DMS53 treated with DMSO at 0.1 percent for 48 hours (cell line): ENCODE measurements around the gene ASPSCR1.

Source experiments
- DNase-seq: peaks from one replicate; lab custom pipeline; 2025; ENCODE audit not compliant: unreplicated experiment; lab: John Stamatoyannopoulos, UW

Gene ASPSCR1

GRCh38 chr17:81960130-81960958 lies 17.1 kb upstream of the ASPSCR1 start:
- peak; percentile 17 for DNase-seq

- DNase-seq: no peak
These were observed 16.3 kb upstream of the ASPSCR1 start, which contains the start of gene NOTUM for GRCh38 chr17:81961087-81961511. Gene NOTUM (minus strand): TSS chr17:81961187. CDS start chr17:81960909, 278 bp downstream.

- no peak for DNase-seq
These were observed 15.6 kb upstream of the ASPSCR1 start for GRCh38 chr17:81961521-81962498.

GRCh38 chr17:81962499-81963441 lies 14.7 kb upstream of the ASPSCR1 start:
- no peak for DNase-seq

GRCh38 chr17:81964081-81964849 lies 13.2 kb upstream of the ASPSCR1 start:
- no peak for DNase-seq

GRCh38 chr17:81966343-81967243 lies 10.8 kb upstream of the ASPSCR1 start:
- DNase-seq: peak; percentile 92

GRCh38 chr17:81967244-81967532 lies 10.2 kb upstream of the ASPSCR1 start:
- DNase-seq: no peak

- peak; percentile 97 for DNase-seq
These were observed 9.7 kb upstream of the ASPSCR1 start for GRCh38 chr17:81967533-81968395.

- DNase-seq: no peak
These were observed 9.1 kb upstream of the ASPSCR1 start for GRCh38 chr17:81968396-81968745.

- DNase-seq: no peak
These were observed 8.3 kb upstream of the ASPSCR1 start for GRCh38 chr17:81968850-81969812.

- no peak for DNase-seq
These were observed 4.0 kb upstream of the ASPSCR1 start for GRCh38 chr17:81973432-81973831.

GRCh38 chr17:81976332-81977210 lies 858 bp upstream of the ASPSCR1 start:
- DNase-seq: peak; percentile 76

- no peak for DNase-seq
These were observed 1.3 kb downstream of the ASPSCR1 start for GRCh38 chr17:81978524-81979298.

GRCh38 chr17:81980122-81980521 lies 2.7 kb downstream of the ASPSCR1 start:
- DNase-seq: no peak

- no peak for DNase-seq
These were observed 3.4 kb downstream of the ASPSCR1 start for GRCh38 chr17:81980707-81981343.
